A549 (cell line): ENCODE results near the gene DBNDD1. TPM values are rescaled to one million over a fixed set of nuclear protein-coding genes. Genes with fewer than 3 reads are reported as not detected.

Experiments used
- ATAC-seq, 2 experiments: fragments of 200-7000 bp in 1 of 2; fragments of >200 bp in 1 of 2; cut with Nextera tagmentation in 1 of 2; cut with Tn5 transposase in 1 of 2; 3 replicates each; pipeline versions ENCODE4 v1.8.0 to v1.9.1; 2018 to 2020; ENCODE audit warnings: mild to moderate bottlenecking in 1 of 2, moderate library complexity in 1 of 2
- CTCF ChIA-PET: fragments of 300-600 bp; sonication (Branson Sonifier 250); formaldehyde crosslinking; extraction: SDS; loops from one replicate; lab custom pipeline; 2021; ENCODE audit warnings: antibody characterized with exemption, inconsistent platforms; lab: Yijun Ruan, JAX
- POLR2A ChIA-PET: fragments of 350-600 bp; formaldehyde crosslinking; extraction: SDS; loops from one replicate; lab custom pipeline; 2021; ENCODE audit warnings: antibody characterized with exemption, inconsistent platforms; lab: Yijun Ruan, JAX
- DNase-seq, 2 experiments: peaks; one replicate each; pipeline versions ENCODE4 v3.0.0 to v3.0.0-alpha.2; 2011 to 2016; ENCODE audit warnings: low read depth in 1 of 2, low spot score in 1 of 2
- FAIRE-seq: peaks from 2 replicates; lab custom pipeline; 2011; peaks lifted over from hg19 to GRCh38; lab: Jason Lieb, UNC
- H3K27ac ChIP-seq, 2 experiments: fragments of >200 bp; sonication (Bioruptor Twin); formaldehyde crosslinking; 3 replicates each; pipeline ENCODE4 v1.5.1; 2016 to 2017
- H3K4me1 ChIP-seq: fragments of >200 bp; sonication (Bioruptor Twin); formaldehyde crosslinking; 3 replicates; pipeline ENCODE4 v1.6.1; 2016
- H3K4me2 ChIP-seq: fragments of >200 bp; sonication (Bioruptor Twin); formaldehyde crosslinking; 3 replicates; pipeline ENCODE4 v1.6.1; 2016
- H3K4me3 ChIP-seq: fragments of >200 bp; sonication (Bioruptor Twin); formaldehyde crosslinking; 3 replicates; pipeline ENCODE4 v1.5.1; 2016
- H3K9me3 ChIP-seq: fragments of >200 bp; sonication (Bioruptor Twin); formaldehyde crosslinking; 3 replicates; pipeline ENCODE4 v1.6.1; 2016
- BHLHE40 ChIP-seq: IDR thresholded peaks from 2 replicates; pipeline ENCODE4 v1.6.1; 2012; ENCODE audit warnings: low read depth, low read length, inconsistent platforms
- CBX8 ChIP-seq: fragments of 200-600 bp; sonication (generic); IDR thresholded peaks from 2 replicates; pipeline ENCODE4 v1.6.1; 2016
- CHD2 ChIP-seq: fragments of 150-350 bp; IDR thresholded peaks from 2 replicates; pipeline ENCODE4 v1.6.1; 2014; ENCODE audit warnings: low read length; ENCODE audit not compliant: partially characterized antibody
- EHMT2 ChIP-seq: fragments of 200-600 bp; sonication (generic); IDR thresholded peaks from 2 replicates; pipeline ENCODE4 v1.6.1; 2016; ENCODE audit warnings: antibody characterized with exemption, low read depth, mild to moderate bottlenecking, moderate library complexity
- ESRRA ChIP-seq: fragments of 150-350 bp; IDR thresholded peaks from 2 replicates; pipeline ENCODE4 v1.6.1; 2014; ENCODE audit warnings: mild to moderate bottlenecking, low read length, borderline replicate concordance
- FOSB ChIP-seq: fragments of 250-450 bp; sonication (Bioruptor Pico); IDR thresholded peaks from 2 replicates; pipeline ENCODE4 v1.5.0; 2020; ENCODE audit warnings: mild to moderate bottlenecking, moderate library complexity
- FOXS1 ChIP-seq: fragments of 250-450 bp; sonication (Bioruptor Pico); IDR thresholded peaks from 2 replicates; pipeline ENCODE4 v1.5.0; 2020; ENCODE audit warnings: mild to moderate bottlenecking, moderate library complexity
- HEYL ChIP-seq: fragments of 250-450 bp; sonication (Bioruptor Pico); IDR thresholded peaks from 2 replicates; pipeline ENCODE4 v1.8.0; 2021; ENCODE audit warnings: mild to moderate bottlenecking, moderate library complexity
- HMGXB4 ChIP-seq: fragments of 250-450 bp; sonication (Bioruptor Pico); IDR thresholded peaks from 2 replicates; pipeline ENCODE4 v1.5.0; 2021; ENCODE audit warnings: mild to moderate bottlenecking, moderate library complexity, borderline replicate concordance
- HOXA7 ChIP-seq: fragments of 250-450 bp; sonication (Bioruptor Pico); IDR thresholded peaks from 2 replicates; pipeline ENCODE4 v1.5.0; 2020; ENCODE audit warnings: mild to moderate bottlenecking, moderate library complexity
- HOXB13 ChIP-seq: fragments of 250-450 bp; sonication (Bioruptor Pico); IDR thresholded peaks from 2 replicates; pipeline ENCODE4 v1.5.0; 2020; ENCODE audit warnings: low read depth, mild to moderate bottlenecking, moderate library complexity
- HOXB5 ChIP-seq: fragments of 250-450 bp; sonication (Bioruptor Pico); IDR thresholded peaks from 2 replicates; pipeline ENCODE4 v1.5.0; 2020; ENCODE audit warnings: mild to moderate bottlenecking, moderate library complexity
- KDM5A ChIP-seq: fragments of 200-600 bp; sonication (generic); IDR thresholded peaks from 2 replicates; pipeline ENCODE4 v1.6.1; 2016; ENCODE audit warnings: antibody characterized with exemption, mild to moderate bottlenecking
- MAX ChIP-seq: IDR thresholded peaks from 2 replicates; pipeline ENCODE4 v1.6.1; 2012
- MAZ ChIP-seq: fragments of 150-350 bp; IDR thresholded peaks from 2 replicates; pipeline ENCODE4 v1.6.1; 2014; ENCODE audit warnings: antibody characterized with exemption, low read depth, low read length, borderline replicate concordance
- PBX3 ChIP-seq: IDR thresholded peaks from 2 replicates; pipeline ENCODE4 v1.6.1; 2012
- POLR2A ChIP-seq: IDR thresholded peaks from 2 replicates; pipeline ENCODE4 v1.6.1; 2012; ENCODE audit warnings: mild to moderate bottlenecking, low read length
- RNF2 ChIP-seq: fragments of 200-600 bp; sonication (generic); IDR thresholded peaks from 2 replicates; pipeline ENCODE4 v1.6.1; 2016; ENCODE audit warnings: low read depth, mild to moderate bottlenecking, antibody characterized with exemption, moderate library complexity, borderline replicate concordance
- TP53 ChIP-seq: fragments of 250-450 bp; sonication (Bioruptor Pico); IDR thresholded peaks from 2 replicates; pipeline ENCODE4 v1.5.0; 2021; ENCODE audit warnings: mild to moderate bottlenecking, moderate library complexity
- ZC3H11A ChIP-seq: fragments of 450-650 bp; IDR thresholded peaks from 2 replicates; pipeline ENCODE4 v1.6.1; 2014; ENCODE audit warnings: antibody characterized with exemption, mild to moderate bottlenecking
- ZSCAN20 ChIP-seq: fragments of 250-450 bp; sonication (Bioruptor Pico); IDR thresholded peaks from 2 replicates; pipeline ENCODE4 v1.8.0; 2022; ENCODE audit warnings: mild to moderate bottlenecking, moderate library complexity
- WGBS: methylation state at CpG from one replicate; pipeline ENCODE4 v1.1.6; 2017; ENCODE audit errors: missing lambda C conversion rate; 5-methylcytosine and 5-hydroxymethylcytosine counted together
- polyA plus RNA-seq, 4 experiments: library from polyadenylated mRNA; depleted of rRNA in 3 of 4; stranded (reverse); fragments of >200 nt; fragmentation: RNase III in 1 of 4; extraction: RNeasy Plus Mini Kit Qiagen cat#74134 plus additional on column Dnase treatment in 1 of 4; gene quantifications; 2 replicates in 3 of 4; 3 replicates in 1 of 4; pipeline ENCODE4 v1.2.3, GENCODE V29; 2011 to 2017
- TF ChIP-seq, protein P1 (sequence below): fragments of 200-600 bp; sonication (generic); IDR thresholded peaks from 2 replicates; pipeline ENCODE4 v1.6.1; 2016; ENCODE audit warnings: antibody characterized with exemption, mild to moderate bottlenecking, moderate library complexity

The DBNDD1 gene
- polyA plus RNA-seq, 2 of the 4 experiments (the other 2 are of a cell fraction), result 23.0 to 43.8 TPM

DNA sequence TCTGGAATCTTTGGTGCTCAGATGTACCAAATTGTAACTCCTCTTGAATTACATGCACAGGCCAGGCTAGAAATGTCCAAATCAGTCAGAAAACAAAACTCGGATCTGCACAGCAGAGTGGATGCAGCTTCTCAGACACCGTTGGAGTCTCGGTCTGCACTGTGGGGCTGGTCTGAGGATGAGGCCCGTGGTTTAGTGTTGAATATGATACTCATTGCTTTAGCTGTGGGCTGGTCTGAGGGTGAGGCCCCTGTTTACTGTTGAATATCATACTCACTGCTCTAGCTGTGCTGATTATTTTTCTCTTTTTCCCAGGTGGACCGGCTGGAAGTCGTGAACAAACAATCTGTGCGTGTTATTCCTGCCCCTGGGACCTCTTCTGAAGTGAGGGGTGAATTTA, 35.0 kb downstream of the DBNDD1 start:
- H3K27ac ChIP-seq, result no peak overlapping the region
- H3K4me1 ChIP-seq, result no peaks in the 10 kb centered on the region
- DNase-seq, result no peak
- 98% methylated on average over 7 of the region's 7 CpGs for WGBS
- no peak overlapping the region for H3K4me3 ChIP-seq
- H3K4me2 ChIP-seq, result no peak overlapping the region
- TF ChIP-seq FOXS1 (CRISPR knock-in tag), result no peak
- no peak for TF ChIP-seq BHLHE40
- CTCF ChIA-PET, result interaction anchor here (0.6 to 2.0 kb wide), 3 partner anchors 10 to 36 kb away, joined by 3 to 7 read pairs (median 3); partner anchors contain the start of gene DEF8
- POLR2A ChIA-PET, result no interaction called here
- no peak for FAIRE-seq
- ATAC-seq, result no peak
- no peaks in the 10 kb centered on the region for H3K9me3 ChIP-seq

DNA sequence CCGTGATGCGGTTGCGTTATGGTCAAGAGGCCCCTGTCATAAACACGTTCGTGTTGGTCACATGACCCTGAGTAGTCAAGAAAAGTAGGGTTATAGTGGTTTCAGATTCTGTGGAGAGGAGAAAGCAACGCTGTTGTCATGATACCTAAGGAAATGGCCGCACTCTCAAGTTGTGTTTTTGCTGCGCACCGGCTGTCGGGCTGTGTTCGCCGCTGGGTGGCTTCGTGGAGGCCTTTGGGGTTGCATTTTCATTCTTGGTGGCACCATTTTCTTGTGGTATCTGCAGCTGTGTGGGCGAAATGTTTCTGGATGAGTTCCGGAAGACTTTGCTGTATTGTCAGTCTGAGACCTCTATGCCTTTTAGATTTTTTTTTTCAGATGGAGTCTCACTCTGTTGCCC, 35.7 kb downstream of the DBNDD1 start:
- ATAC-seq (no peak), FAIRE-seq (no peak), DNase-seq (no peak)
- TF ChIP-seq EHMT2 (no peak), ZSCAN20 (CRISPR knock-in tag) (no peak), FOSB (CRISPR knock-in tag) (no peak), ESRRA (no peak), CHD2 (no peak), ZC3H11A (no peak), FOXS1 (CRISPR knock-in tag) (no peak), KDM5A (no peak), HOXB5 (CRISPR knock-in tag) (no peak), HOXB13 (CRISPR knock-in tag) (no peak), HMGXB4 (CRISPR knock-in tag) (no peak)
- no peaks in the 10 kb centered on the region for H3K4me1 ChIP-seq
- ChIA-PET CTCF (interaction anchor here (0.6 to 0.7 kb wide), 3 partner anchors 31 to 35 kb away, joined by 3 read pairs; partner anchors contain the start of gene DEF8), POLR2A (no interaction called here)
- no peak overlapping the region for H3K27ac ChIP-seq
- H3K9me3 ChIP-seq, result no peaks in the 10 kb centered on the region
- no peak overlapping the region for H3K4me2 ChIP-seq
- H3K4me3 ChIP-seq, result no peak overlapping the region
- WGBS, result 90% methylated on average over 15 of the region's 15 CpGs

- Histone ChIP-seq H3K27ac (no peak overlapping the region), H3K9me3 (no peaks in the 10 kb centered on the region), H3K4me3 (no peak overlapping the region), H3K4me1 (no peaks in the 10 kb centered on the region), H3K4me2 (no peak overlapping the region)
- TF ChIP-seq, protein P1, sequence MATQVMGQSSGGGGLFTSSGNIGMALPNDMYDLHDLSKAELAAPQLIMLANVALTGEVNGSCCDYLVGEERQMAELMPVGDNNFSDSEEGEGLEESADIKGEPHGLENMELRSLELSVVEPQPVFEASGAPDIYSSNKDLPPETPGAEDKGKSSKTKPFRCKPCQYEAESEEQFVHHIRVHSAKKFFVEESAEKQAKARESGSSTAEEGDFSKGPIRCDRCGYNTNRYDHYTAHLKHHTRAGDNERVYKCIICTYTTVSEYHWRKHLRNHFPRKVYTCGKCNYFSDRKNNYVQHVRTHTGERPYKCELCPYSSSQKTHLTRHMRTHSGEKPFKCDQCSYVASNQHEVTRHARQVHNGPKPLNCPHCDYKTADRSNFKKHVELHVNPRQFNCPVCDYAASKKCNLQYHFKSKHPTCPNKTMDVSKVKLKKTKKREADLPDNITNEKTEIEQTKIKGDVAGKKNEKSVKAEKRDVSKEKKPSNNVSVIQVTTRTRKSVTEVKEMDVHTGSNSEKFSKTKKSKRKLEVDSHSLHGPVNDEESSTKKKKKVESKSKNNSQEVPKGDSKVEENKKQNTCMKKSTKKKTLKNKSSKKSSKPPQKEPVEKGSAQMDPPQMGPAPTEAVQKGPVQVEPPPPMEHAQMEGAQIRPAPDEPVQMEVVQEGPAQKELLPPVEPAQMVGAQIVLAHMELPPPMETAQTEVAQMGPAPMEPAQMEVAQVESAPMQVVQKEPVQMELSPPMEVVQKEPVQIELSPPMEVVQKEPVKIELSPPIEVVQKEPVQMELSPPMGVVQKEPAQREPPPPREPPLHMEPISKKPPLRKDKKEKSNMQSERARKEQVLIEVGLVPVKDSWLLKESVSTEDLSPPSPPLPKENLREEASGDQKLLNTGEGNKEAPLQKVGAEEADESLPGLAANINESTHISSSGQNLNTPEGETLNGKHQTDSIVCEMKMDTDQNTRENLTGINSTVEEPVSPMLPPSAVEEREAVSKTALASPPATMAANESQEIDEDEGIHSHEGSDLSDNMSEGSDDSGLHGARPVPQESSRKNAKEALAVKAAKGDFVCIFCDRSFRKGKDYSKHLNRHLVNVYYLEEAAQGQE, result no peak
- no peak for TF ChIP-seq PBX3
- TF ChIP-seq RNF2, result no peak
- TF ChIP-seq MAX, result no peak
- no peak for TF ChIP-seq ZC3H11A
- TF ChIP-seq HEYL (CRISPR knock-in tag), result no peak
- no peak for TF ChIP-seq POLR2A
- no peak for TF ChIP-seq EHMT2
- TF ChIP-seq TP53 (CRISPR knock-in tag), result no peak
- TF ChIP-seq FOXS1 (CRISPR knock-in tag), result no peak
- TF ChIP-seq MAZ, result no peak
- no peak for TF ChIP-seq CBX8
- no peak for TF ChIP-seq CHD2
- no peak for TF ChIP-seq HOXA7 (CRISPR knock-in tag)
- TF ChIP-seq HOXB13 (CRISPR knock-in tag), result no peak
- CTCF ChIA-PET, result interaction anchor here (1.3 to 1.5 kb wide), 2 partner anchors 9 to 12 kb away, joined by 4 to 5 read pairs; no protein-coding TSS in a partner anchor
- no peak for FAIRE-seq
- ATAC-seq, result no peak; a peak in 1 of 6 replicates
- no peak for DNase-seq
- 87% methylated on average over 9 of the region's 9 CpGs for WGBS
- POLR2A ChIA-PET, result no interaction called here
Observed at GRCh38 chr16:89982318-89982717, 36.9 kb downstream of the DBNDD1 start.
